ENCODE measurements around the gene PDZK1IP1. TPM values are rescaled to one million over a fixed set of nuclear protein-coding genes. Genes with fewer than 3 reads are reported as not detected.

Gene PDZK1IP1
- total RNA-seq, 2 donors from 2014 or later = 5.9 to 36.1 TPM

DNA sequence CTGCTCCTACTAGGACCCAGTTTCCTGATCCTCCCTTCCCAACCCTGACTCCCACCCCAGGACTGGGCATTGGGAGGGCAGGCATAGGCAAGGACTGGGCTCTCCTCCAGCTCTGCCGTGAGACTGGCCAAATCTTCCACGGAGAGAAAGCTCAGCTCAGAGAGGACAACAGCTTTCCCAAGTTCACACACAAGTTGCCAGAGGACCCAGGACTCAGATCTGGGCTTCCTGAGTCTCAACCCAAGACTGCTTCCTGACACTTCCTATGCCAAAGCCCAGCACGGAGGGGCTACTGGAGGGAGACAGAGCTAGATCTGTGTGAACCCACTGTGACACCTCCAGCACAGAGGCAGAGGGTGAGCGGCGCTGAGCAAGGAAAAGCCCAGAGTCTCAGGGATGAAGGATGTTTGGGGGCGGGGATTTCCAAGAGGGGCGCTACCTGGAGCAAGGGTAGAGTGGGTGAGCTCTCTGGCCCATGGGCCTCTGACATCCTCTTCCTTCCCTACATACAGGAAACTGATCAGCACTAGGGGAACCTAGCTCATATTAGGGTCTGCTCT, 7.1 kb downstream of the PDZK1IP1 start:
- Histone ChIP-seq H3K9me3 (no peaks in the 10 kb centered on the region), H3K27me3 (replicated peaks; ENCODE audit: insufficient read depth) (no peaks in the 10 kb centered on the region), H3K36me3 (no peaks in the 10 kb centered on the region), H3K4me3 (no peak overlapping the region), H3K4me1 (replicated peaks) (no peaks in the 10 kb centered on the region), H3K27ac (no peak overlapping the region)
- DNase-seq (ENCODE audit: low spot score) = no peak
- 58% methylated on average over 7 of the region's 7 CpGs for WGBS
- TF ChIP-seq CTCF (IDR thresholded peaks at IDR 0.05) (no peak), POLR2A (IDR thresholded peaks at IDR 0.05) (no peak), POLR2AphosphoS5 (IDR thresholded peaks at IDR 0.05) (no peak)
- intact Hi-C loops (cut with DNase I) = loop anchor here (10.0 kb wide), 1 partner anchor 142 kb away; no protein-coding TSS in a partner anchor

DNA sequence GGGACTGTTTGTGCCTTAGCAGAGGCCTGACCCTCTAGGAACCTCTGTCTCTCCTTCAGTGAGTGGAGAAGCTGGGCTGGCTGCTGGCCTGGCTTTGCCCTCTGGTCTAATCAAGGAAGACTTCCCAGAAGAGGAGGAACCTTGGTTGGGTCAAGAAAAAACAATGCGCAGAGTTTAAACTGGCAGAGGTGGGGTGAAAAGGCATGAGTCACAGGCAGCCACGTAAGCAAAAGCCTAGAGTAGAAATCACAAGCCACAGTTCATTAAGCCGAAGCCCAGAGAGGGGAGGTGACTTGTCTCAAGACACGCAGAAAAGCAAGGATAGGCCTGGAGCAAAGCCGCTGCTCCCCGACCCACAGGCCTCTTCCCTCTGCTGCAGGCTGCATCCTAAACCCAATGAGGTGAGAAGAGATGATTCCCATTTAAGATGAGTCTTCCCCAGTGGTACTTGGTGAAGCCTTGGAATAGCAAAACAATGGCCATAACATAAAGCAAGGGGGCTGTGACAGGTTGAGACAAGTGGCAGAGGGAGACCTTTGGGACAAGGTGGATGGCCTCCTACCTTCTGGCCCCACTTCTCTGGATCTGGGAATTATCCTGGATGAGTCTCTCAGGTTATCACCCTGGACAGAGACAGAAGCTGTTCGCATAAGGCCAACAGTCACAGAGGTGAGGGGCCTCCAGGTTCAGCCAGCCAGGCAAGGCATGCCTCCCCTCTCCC, 7.7 kb downstream of the PDZK1IP1 start:
- WGBS = 81% methylated on average over 7 of the region's 7 CpGs
- no peaks in the 10 kb centered on the region for H3K4me1 ChIP-seq (replicated peaks)
- no peaks in the 10 kb centered on the region for H3K27me3 ChIP-seq (replicated peaks; ENCODE audit: insufficient read depth)
- TF ChIP-seq POLR2A (IDR thresholded peaks at IDR 0.05) (no peak), POLR2AphosphoS5 (IDR thresholded peaks at IDR 0.05) (no peak), CTCF (IDR thresholded peaks at IDR 0.05) (no peak)
- intact Hi-C loops (cut with DNase I) = loop anchor here (10.0 kb wide), 1 partner anchor 143 kb away; no protein-coding TSS in a partner anchor
- no peaks in the 10 kb centered on the region for H3K36me3 ChIP-seq
- no peaks in the 10 kb centered on the region for H3K9me3 ChIP-seq
- no peak for DNase-seq (ENCODE audit: low spot score)
- H3K27ac ChIP-seq = no peak overlapping the region
- H3K4me3 ChIP-seq = no peak overlapping the region

- Histone ChIP-seq H3K27ac (no peak overlapping the region), H3K27me3 (replicated peaks; ENCODE audit: insufficient read depth) (no peaks in the 10 kb centered on the region), H3K4me3 (no peak overlapping the region), H3K36me3 (no peaks in the 10 kb centered on the region), H3K9me3 (no peaks in the 10 kb centered on the region), H3K4me1 (replicated peaks) (no peaks in the 10 kb centered on the region)
- intact Hi-C loops (cut with DNase I) = loop anchor here (10.0 kb wide), 1 partner anchor 143 kb away; no protein-coding TSS in a partner anchor
- no peak for DNase-seq (ENCODE audit: low spot score)
- TF ChIP-seq POLR2AphosphoS5 (IDR thresholded peaks at IDR 0.05) = no peak
- no peak for TF ChIP-seq CTCF (IDR thresholded peaks at IDR 0.05)
- no peak for TF ChIP-seq POLR2A (IDR thresholded peaks at IDR 0.05)
- WGBS = 56% methylated on average over 18 of the region's 18 CpGs
Measured at GRCh38 chr1:47181095-47181954, 8.5 kb downstream of the PDZK1IP1 start.

- no peak for TF ChIP-seq POLR2AphosphoS5 (IDR thresholded peaks at IDR 0.05)
- no peak for TF ChIP-seq CTCF (IDR thresholded peaks at IDR 0.05)
- TF ChIP-seq POLR2A (IDR thresholded peaks at IDR 0.05) = no peak
- Histone ChIP-seq H3K9me3 (no peaks in the 10 kb centered on the region), H3K27me3 (replicated peaks; ENCODE audit: insufficient read depth) (no peaks in the 10 kb centered on the region), H3K4me3 (no peak overlapping the region), H3K4me1 (replicated peaks) (no peaks in the 10 kb centered on the region), H3K36me3 (no peaks in the 10 kb centered on the region), H3K27ac (no peak overlapping the region)
- no peak for DNase-seq (ENCODE audit: low spot score)
- 62% methylated on average over 3 of the region's 3 CpGs for WGBS
- intact Hi-C loops (cut with DNase I) = loop anchor here (10.0 kb wide), 1 partner anchor 144 kb away; no protein-coding TSS in a partner anchor
Measured at GRCh38 chr1:47180603-47181094, 9.2 kb downstream of the PDZK1IP1 start.
